ENCODE data around the gene WDR35. TPM values are rescaled to one million over a fixed set of nuclear protein-coding genes. Genes with fewer than 3 reads are reported as not detected.
"Not testable (repeated sequence)": the region's sequence is repeated elsewhere in the genome, so short reads cannot be mapped to it uniquely, and the experiment has no call there.

The WDR35 gene
- total RNA-seq, 2 donors from 2014 or later = 3.7 to 6.3 TPM

DNA sequence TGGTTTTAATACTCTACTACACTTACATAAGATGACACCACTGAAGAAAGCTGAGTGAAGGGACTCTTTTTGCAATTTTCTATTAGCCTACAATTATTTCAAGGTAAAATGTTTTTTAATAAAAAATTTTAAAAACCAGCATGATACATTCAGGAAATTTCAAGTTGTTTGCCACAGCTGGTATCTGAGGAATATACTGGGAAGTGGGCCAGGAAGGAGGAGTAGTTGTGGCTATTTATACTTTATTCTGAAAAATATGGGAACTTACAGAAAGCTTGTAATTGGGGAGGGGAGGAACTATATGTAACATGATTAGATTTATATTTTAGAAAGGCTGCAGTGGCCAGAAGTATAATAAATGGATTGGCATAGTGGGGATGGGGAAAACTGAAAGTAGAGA is 40.8 kb downstream of the WDR35 start:
- DNase-seq (no peak), ATAC-seq (no peak)
- intact Hi-C loops (cut with DNase I) = no loop called here

DNA sequence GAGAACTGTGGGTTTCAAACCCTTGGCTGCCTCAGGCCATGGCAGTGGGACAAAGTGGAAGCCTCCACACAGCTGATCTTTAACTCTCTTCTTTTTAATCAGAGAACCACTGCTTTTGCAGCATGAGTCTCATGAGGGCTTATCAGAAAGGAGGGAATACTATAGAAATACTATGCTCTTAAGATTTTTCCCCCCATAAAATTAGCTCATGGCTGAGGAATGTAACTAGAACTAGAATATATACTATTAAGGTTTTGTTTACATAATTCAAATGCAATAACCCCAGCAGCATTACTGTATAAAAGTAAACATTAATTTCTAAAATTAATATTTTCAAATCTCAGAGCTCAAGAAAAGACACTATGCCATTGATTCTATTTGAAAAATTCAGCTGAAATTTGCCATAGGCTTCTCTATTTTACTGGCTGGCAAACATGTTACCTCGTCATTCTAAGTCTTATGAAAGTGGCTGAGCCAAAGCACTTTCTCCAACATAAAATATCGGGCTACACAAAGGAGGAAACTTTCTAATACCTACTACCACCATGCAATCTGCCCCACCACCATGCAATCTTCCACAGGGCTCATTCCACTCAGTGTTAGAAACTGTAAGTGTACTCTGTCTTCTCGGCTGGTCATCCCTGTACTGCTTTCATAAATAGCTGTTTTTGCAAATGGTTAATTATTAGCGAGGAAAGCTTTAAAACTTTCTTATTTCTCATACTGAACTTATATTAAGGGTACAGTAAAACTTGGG is 42.5 kb downstream of the WDR35 start:
- DNase-seq (no peak), ATAC-seq (no peak)
- intact Hi-C loops (cut with DNase I) = no loop called here

DNA sequence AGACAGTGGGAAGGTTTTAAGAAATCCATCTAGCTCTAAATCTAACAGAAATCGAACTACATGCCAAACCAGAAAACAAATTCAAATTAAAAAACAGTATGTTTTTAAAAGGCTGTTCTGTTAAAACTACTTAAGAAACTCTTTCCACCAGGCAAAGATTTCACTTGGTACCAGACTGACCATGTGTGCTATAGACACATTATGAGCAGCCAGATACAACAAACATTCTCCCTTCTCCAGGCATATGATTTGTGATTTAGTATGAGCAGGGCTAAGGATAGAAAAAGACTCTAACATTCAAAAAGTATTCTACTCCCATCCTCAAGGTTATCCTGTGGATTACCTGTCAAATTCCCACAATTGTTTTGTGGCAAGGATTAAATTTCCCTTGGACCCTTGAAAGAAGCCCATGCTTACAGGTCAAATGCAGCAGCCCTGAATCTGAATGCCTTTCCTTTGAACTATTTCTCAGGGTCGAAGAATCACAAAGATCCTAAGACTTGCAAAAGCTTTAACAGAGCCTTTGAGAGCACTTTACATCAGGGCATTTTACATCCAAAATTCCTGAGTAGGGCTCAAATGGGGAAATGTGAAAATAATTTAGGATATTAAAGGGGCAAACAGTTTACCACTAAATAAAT is 45.6 kb downstream of the WDR35 start:
- no peak for DNase-seq
- intact Hi-C loops (cut with DNase I) = no loop called here
- no peak for ATAC-seq

DNA sequence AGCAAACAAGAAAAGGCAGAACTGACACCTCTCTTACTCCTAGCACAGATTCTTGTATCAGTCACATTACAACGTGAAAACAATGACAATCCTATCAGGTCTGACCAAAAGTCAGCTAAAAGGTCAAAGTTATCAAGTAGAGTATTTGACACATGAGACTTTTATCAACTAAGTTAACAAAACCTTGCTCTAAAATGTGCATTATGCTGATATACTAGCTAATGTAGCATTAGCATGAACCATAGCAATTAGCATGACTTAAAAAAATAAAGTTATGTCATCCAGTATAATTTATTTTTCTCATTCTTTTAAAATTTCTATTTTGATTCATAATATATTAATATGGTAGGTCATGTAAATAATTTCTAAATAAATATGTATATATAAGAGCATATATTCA is 46.7 kb downstream of the WDR35 start:
- ATAC-seq (no peak), DNase-seq (no peak)
- intact Hi-C loops (cut with DNase I) = no loop called here

DNA sequence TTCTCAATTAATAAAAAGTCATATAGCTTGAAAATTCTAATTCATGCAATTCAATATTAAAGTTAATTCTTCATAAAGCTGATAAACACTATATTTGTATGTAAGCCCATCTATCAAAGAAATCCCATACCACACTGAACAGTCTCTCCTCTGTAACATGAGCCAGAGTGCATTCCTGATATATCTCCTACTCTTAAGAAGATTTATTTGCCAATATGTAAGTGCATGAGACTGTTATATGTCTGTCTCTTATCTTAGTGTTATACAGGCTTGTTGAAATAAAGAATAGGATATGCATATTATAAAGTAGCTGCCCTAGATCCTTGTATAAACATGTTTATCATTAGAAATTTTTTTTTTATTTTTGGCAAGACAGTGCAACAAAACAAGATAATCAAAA is 47.7 kb downstream of the WDR35 start:
- DNase-seq = no peak
- no peak for ATAC-seq
- intact Hi-C loops (cut with DNase I) = no loop called here

DNA sequence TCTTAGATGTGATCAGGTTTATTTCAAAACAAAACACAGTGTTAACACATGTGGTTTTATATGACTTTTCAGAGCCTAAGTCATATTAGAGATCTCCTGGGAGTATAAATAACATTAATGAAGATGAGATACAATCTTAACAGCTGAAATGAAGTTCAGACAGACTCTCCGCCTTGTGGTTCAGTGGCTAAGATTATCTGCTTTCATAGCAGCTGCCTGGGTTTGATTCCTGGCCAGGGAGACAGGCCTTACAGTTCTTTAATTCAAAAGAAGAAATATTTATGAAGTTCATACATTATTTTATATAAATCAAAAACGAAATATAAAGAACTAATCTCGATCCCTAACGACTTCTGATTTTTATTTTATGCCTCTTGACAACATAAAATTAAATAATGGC is 52.9 kb downstream of the WDR35 start:
- intact Hi-C loops (cut with DNase I) = no loop called here
- no peak for DNase-seq
- no peak for ATAC-seq

DNA sequence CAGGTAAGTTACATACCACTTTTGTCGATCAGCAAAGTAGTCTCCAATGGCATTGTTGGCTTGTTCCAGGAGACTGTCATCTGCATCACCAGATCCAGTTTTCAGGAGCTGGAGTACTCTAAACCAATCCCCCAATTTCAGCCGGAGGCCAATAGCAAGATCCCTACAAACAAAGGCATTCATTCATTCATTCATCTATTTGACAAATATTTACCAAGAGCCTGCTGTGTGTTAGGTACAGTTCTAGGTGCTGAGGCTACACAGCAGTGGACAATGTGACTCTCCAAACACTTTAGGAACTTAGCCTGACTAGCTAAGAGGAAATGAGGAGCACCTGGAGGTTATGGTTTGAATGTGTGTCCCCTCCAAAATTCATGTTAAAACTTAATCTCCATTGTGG is 53.7 kb downstream of the WDR35 start:
- intact Hi-C loops (cut with DNase I) = no loop called here
- ATAC-seq (no peak), DNase-seq (no peak)

DNA sequence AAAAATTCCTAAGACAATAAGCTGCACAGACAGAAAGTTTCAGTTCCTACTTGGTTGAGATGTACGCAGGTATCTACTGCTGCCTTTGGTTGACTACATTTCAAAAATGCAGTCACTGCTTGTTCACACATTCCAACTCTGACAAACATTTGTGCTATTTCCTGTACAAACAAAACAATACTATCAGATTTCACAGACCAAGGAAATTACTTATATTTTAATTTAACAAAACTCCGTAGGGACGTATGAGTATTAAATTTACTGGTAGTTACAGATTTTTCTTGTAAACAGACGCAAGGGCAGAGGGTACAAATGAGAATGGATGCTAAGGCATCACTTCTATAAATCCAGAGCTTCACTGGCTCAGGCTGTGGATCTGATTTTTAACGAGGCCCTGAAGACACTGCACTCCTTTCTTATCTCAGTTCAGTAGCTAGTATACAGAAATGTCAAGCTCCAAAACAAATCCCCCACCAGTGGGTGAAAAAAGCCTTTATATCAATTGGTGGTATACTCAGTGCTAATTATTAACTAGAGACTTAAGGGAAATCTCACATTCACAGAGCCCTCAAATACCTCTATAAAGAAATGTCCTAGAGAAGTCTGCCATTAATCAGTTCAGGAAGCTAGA is 56.4 kb downstream of the WDR35 start:
- ATAC-seq = no peak

DNA sequence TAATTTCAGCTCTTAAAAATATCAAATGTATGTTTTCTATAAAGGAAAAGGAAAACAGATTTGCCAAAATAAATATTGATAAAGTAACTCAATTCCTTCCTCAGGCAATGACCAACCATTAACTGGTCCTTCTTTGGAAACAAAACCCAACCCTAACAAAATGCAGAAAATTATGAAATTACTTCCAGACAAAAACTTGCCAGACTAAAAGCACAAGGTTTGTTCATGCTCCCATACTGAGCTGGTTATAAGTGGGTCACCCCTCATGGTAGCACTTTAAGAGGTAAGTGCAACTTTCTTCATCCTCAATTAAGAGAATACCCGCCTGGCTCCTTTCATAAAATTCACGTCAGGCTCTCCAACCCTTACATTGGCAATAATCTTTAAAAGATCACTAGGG is 57.0 kb downstream of the WDR35 start:
- no peak for ATAC-seq
- intact Hi-C loops (cut with DNase I) = no loop called here

More for the DNA sequence above, 56.4 kb downstream of the WDR35 start:
- DNase-seq = no peak
- intact Hi-C loops (cut with DNase I) = no loop called here

DNA sequence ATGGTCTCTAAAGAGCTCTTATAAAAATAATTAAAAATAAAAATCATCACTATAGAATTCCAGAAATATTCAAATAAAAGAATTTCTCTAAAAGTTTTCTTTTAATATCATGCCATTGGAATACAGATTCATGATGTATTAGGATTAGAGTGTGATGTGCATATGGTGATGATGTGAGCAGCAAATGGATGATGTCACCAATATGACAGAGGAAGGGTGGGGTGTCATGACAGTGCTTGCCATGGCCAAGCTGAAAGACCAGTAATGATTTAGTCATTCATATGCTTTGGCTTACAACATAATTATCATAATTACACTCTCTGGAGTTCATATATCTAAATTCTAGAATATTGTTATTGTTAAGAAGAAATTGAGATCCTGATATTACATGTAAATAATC is 60.7 kb downstream of the WDR35 start:
- intact Hi-C loops (cut with DNase I) = no loop called here

More for the DNA sequence above, 57.0 kb downstream of the WDR35 start:
- DNase-seq = no peak

DNA sequence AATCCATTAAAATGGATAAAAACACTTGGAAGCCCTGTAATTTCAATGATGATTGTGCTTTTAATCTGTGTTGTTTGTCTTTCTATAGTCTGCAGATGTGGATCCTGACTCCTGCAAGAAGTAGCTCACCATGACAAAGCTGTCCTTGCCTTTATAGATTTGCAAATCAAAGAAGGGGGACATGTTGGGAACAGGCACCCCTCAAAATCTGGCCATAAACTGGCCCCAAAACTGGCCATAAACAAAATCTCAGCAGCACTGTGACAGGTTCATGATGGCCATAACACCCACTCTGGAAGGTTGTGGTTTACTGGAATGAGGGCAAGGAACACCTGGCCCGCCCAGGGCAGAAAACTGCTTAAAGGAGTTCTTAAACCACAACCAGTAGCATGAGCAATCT is 62.1 kb downstream of the WDR35 start:
- ATAC-seq; intact Hi-C loops (cut with DNase I); DNase-seq: not testable (repeated sequence)

More for the DNA sequence above, 60.7 kb downstream of the WDR35 start:
- DNase-seq (no peak), ATAC-seq (no peak)

DNA sequence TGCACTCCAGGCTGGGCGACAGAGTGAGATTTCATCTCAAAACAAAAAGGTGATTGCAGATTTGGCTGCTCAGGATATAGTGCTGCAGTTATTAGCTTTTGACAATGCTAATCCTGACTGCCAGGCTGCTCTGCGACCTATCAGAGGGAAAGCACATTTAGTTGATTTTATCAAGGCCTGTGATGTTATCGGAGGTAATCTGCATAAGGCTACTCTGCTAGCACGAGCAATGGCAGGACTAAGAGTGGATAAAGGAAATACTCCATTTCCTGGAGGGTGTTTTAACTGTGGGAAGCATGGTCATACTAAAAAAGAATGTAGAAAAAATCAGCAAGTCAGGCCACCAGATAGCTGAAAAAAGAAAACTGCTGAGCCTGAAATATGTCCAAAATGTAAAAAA is 65.4 kb downstream of the WDR35 start:
- DNase-seq; ATAC-seq; intact Hi-C loops (cut with DNase I): not testable (repeated sequence)

DNA sequence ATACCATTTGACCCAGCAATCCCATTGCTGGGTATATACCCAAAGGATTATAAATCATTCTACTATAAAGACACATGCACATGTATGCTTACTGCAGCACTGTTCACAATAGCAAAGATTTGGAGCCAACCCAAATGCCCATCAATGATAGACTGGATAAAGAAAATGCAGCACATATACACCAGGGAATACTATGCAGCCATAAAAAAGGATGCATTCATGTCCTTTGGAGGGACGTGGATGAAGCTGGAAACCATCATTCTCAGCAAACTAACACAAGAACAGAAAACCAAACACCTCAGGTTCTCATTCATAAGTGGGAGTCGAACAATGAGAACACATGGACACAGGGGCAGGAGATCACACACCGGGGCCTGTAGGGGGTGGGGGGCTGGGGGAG is 67.7 kb downstream of the WDR35 start:
- not testable (repeated sequence) for ATAC-seq

DNA sequence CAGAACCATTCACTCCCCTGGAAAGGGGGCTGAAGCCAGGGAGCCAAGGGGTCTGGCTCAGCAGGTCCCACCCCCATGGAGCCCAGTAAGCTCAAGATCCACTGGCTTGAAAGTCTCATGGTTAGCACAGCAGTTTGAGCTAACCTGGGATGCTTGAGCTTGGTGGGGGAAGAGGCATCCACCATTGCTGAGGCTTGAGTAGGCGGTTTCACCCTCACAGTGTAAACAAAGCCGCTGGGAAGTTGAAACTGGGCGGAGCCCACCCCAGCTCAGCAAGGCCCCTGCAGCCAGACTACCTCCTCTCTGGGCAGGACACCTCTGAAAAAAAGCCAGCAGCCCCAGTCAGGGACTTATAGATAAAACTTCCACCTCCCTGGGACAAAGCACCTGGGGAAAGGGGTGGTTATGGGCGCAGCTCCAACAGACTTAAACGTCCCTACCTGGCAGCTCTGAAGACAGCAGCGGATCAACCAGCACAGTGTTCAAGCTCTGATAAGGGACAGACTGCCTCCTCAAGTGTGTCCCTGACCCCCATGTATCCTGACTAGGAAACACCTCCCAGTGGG is 73.4 kb downstream of the WDR35 start:
- no peak for DNase-seq
- intact Hi-C loops (cut with DNase I) = no loop called here
- no peak for ATAC-seq

More for the DNA sequence above, 67.7 kb downstream of the WDR35 start:
- DNase-seq; intact Hi-C loops (cut with DNase I): not testable (repeated sequence)

DNA sequence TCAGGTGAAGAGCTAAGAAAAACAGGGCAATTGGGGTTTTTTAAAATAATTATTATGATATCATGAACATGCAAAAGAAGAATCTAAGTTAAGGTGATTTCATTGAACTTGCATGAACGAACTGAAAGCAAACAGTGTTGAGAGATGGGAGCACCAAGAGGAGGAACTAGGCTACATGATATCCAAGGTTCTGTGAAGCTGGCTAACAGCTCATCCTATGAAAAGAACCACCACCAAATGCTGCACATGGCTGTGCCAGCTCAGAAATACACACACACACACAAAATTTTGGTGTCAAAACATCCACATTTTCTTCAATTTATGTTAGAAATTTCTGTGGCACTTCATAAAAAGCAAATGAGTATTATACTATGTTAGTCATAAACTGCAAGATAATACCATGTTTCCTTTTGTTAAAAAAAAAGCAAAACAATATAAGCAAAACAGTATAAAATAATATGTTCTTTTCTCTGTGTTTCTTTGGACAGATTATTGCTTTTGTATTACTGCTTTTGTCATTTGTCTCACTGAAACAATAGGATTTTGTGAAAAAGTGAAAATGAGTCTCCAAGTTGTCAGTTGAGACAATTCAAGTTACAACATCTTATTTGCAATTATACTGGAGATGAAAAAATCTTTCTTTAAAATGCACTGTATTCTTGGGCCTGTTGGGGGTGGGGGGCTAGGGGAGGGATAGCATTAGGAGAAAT is 75.5 kb downstream of the WDR35 start:
- DNase-seq (no peak), ATAC-seq (no peak)
- intact Hi-C loops (cut with DNase I) = no loop called here

DNA sequence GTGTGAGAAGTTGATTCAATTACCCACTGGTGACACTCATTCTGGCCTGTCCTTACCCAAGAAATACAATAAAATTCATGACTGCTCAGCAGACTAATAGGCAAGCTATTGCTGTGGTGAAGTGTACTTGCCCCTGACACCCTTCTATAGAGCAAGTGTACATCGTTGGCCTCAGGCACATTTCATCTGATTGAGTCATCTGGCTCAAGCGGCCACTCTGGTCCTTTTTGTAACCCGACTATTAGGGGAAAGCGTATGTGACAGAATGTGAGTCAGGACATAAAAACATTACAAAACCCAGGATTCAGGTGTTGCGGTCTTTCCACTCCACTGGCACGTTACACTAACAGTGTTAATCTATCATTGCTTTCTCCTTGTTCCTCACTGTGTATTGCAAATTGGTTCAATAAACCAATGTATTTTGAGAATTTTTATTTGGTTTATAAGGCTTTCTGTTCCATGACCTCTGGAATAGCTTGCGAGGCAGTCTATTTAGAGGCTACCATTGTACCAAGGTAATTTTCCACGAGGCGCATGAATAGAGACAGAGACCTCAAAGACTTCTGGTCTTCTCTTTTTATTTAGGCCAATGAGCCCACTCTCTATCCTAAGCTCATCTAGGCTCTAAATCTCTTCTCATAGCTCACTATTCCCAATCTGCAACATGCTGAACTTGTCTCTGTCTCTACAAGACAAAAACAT is 77.9 kb downstream of the WDR35 start:
- intact Hi-C loops (cut with DNase I) = no loop called here
- no peak for DNase-seq
- ATAC-seq = no peak

DNA sequence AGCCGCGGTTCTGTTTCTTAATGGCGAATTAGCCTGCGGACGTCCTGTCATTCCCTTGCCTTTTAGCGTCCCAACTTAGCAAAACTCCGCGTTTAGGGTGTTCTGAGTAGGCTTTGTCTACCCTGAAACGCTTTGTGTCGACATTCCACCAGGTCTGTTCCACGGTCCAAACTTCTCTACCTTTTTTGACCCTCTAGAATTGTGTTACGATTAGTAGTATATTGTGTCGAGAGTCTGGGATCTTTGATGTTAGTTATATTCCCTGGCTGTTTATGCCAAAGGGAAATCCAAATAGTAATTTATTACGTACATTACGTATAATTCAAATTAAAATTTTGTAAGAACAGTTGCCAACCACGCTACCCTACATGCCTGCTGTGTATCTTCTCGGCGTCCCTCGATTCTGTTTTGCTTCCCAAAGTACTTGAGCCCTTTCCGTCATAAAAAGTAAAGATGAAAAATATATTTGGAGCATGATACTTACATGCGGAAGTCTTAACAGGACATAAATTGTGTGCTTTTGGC is 87.6 kb downstream of the WDR35 start:
- intact Hi-C loops (cut with DNase I) = no loop called here
- ATAC-seq = peak in 1 of 2 donors; percentile 6
- DNase-seq = no peak

DNA sequence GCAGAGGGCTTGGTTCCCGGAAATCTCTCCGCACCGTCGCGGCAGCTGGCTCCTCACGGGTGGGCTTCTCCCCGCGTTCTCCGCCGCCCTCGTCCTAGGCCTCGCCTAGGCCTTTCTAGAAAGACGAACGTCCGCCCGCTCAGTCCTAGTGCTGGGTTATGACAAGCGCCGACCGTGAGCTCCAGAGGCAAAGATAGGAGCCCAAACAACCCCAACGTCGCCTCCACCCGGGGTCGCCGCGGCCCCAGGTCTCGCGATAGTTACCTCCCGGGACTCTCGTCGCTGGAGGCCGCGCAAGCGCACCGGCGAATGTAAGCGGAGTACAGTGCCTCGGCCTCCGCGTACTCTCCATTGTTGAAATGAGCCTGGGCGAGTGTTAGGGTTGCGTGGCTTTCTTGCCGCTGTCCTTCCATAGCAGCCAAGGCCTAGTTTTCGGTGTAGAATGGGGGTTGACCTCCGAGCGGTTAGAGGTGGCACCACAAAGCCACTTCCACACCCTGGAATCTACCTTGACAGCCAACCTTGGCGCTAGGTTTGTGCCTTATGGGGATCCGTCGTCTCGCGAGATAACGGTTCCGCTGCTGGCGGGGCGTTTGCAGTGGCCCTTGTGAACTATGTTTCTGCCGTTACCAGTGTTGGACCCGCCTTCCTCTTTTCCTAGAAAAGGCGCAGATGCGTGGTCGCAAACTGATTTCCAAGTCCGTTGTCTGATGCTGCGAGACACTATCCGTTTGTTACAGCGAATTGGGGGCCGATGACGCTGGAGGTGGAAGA is 88.3 kb downstream of the WDR35 start, which contains the start of gene TTC32:
Gene TTC32, minus strand, starts transcription at position 542 of the 774 bp plus-strand sequence. Its CDS starts 129 bp downstream, at position 413.
- intact Hi-C loops (cut with DNase I) = no loop called here
- ATAC-seq (peak; percentile 98), DNase-seq (peak; percentile 95)
